ENCODE data around the gene RNASEL.

RNASEL gene

GRCh38 chr1:182569939-182570610 lies 19.0 kb downstream of the RNASEL start:
- Histone ChIP-seq H3K36me3 (ENCODE audit: control insufficient read depth, insufficient read depth, low read length) (no peaks in the 10 kb centered on the region), H3K27me3 (ENCODE audit: control insufficient read depth, insufficient read depth, low read length) (no peaks in the 10 kb centered on the region), H3K9me3 (ENCODE audit: control insufficient read depth, insufficient read depth, low read length) (no peaks in the 10 kb centered on the region), H3K9ac (ENCODE audit: low read depth, low read length) (no peak overlapping the region), H3K4me1 (ENCODE audit: control insufficient read depth, insufficient read depth, low read length) (no peaks in the 10 kb centered on the region), H3K4me3 (ENCODE audit: low read depth, low read length) (no peak overlapping the region)

DNA sequence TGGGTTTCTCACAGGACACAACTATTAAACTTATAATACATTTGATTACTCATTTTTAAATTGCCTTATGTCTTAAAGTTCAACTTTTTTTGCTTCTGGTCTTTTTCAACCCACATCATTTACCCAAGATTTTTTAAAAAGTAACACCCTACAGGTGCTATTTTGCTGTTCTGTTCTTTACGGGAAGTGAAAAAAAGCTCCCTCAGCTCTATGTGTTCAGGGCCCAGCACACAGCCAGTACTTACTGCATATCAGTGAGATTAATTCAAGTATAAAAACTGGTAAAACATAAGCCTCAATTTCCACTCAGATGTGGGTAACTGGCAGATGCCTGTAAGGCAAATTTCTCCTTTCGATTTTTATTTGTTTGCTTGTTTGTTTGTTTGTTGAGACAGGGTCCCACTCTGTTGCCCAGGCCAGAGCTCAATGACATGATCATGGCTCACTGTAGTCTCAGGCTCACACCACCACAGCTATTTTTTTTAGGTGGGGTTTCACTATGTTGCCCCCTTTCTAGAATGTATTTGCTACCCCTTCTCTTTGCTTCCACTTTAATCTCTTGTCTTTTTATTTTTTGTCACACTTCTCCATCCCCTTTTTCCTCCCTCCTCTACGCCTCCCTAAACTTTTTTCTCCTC lies 20.3 kb downstream of the RNASEL start:
- Histone ChIP-seq H3K27me3 (ENCODE audit: control insufficient read depth, insufficient read depth, low read length) (no peaks in the 10 kb centered on the region), H3K4me1 (ENCODE audit: control insufficient read depth, insufficient read depth, low read length) (no peaks in the 10 kb centered on the region), H3K9ac (ENCODE audit: low read depth, low read length) (no peak overlapping the region), H3K9me3 (ENCODE audit: control insufficient read depth, insufficient read depth, low read length) (no peaks in the 10 kb centered on the region), H3K4me3 (ENCODE audit: low read depth, low read length) (no peak overlapping the region), H3K36me3 (ENCODE audit: control insufficient read depth, insufficient read depth, low read length) (no peaks in the 10 kb centered on the region)

- Histone ChIP-seq H3K9ac (ENCODE audit: low read depth, low read length) (no peak overlapping the region), H3K9me3 (ENCODE audit: control insufficient read depth, insufficient read depth, low read length) (no peaks in the 10 kb centered on the region), H3K4me1 (ENCODE audit: control insufficient read depth, insufficient read depth, low read length) (no peaks in the 10 kb centered on the region), H3K27me3 (ENCODE audit: control insufficient read depth, insufficient read depth, low read length) (no peaks in the 10 kb centered on the region), H3K4me3 (ENCODE audit: low read depth, low read length) (no peak overlapping the region), H3K36me3 (ENCODE audit: control insufficient read depth, insufficient read depth, low read length) (no peaks in the 10 kb centered on the region)
Measured at GRCh38 chr1:182567629-182568028, 21.4 kb downstream of the RNASEL start.

DNA sequence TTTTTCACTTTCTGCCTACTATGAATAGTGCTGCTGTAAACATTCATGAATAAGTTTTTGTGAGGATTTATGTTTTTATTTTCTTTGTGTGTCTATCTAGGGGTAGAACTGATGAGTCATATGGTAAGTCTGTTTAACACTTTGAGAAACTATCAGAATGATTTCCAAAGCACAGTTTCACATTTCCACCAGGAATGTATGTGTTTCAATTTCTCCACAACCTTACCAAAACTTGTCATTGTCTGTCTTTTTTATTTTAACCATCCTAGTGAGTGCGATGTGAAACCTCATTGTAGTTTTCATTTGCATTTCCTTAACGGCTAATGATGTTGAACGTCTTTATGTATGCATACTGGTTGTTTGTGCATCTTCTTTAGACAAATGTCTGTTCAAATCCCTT lies 23.5 kb downstream of the RNASEL start:
- Histone ChIP-seq H3K27me3 (ENCODE audit: control insufficient read depth, insufficient read depth, low read length) (no peaks in the 10 kb centered on the region), H3K9ac (ENCODE audit: low read depth, low read length) (no peak overlapping the region), H3K9me3 (ENCODE audit: control insufficient read depth, insufficient read depth, low read length) (no peaks in the 10 kb centered on the region), H3K4me1 (ENCODE audit: control insufficient read depth, insufficient read depth, low read length) (no peaks in the 10 kb centered on the region), H3K36me3 (ENCODE audit: control insufficient read depth, insufficient read depth, low read length) (no peaks in the 10 kb centered on the region), H3K4me3 (ENCODE audit: low read depth, low read length) (no peak overlapping the region)

DNA sequence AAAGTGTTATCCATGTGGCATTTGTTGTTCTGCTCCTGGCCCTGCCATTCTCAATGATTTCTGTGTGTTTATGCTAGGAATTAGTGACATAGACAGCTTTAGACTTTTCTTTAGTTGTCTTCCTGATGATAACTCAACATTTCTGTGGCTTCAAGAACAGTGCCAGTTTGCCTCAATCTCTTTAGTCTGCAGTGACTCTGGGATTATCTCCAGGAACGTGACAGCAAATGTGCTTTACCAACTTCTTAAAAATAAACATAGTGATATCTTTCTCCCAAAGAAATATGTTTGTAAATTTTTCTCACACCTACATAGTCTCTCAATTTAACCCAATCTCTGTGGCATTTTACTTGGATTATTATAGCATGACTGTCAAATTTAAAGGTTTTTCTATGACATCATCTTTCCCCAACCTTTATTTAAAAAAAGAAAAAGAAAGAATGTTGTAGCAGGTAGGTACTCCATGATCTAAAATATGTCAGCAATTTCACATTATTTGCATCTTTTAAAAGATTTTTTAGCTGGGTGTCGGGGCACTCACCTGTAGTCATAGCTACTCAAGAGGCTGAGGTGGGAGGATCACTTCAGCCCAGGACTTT lies 24.6 kb downstream of the RNASEL start:
- Histone ChIP-seq H3K36me3 (ENCODE audit: control insufficient read depth, insufficient read depth, low read length) (no peaks in the 10 kb centered on the region), H3K4me1 (ENCODE audit: control insufficient read depth, insufficient read depth, low read length) (no peaks in the 10 kb centered on the region), H3K9me3 (ENCODE audit: control insufficient read depth, insufficient read depth, low read length) (no peaks in the 10 kb centered on the region), H3K27me3 (ENCODE audit: control insufficient read depth, insufficient read depth, low read length) (no peaks in the 10 kb centered on the region), H3K9ac (ENCODE audit: low read depth, low read length) (no peak overlapping the region), H3K4me3 (ENCODE audit: low read depth, low read length) (no peak overlapping the region)

DNA sequence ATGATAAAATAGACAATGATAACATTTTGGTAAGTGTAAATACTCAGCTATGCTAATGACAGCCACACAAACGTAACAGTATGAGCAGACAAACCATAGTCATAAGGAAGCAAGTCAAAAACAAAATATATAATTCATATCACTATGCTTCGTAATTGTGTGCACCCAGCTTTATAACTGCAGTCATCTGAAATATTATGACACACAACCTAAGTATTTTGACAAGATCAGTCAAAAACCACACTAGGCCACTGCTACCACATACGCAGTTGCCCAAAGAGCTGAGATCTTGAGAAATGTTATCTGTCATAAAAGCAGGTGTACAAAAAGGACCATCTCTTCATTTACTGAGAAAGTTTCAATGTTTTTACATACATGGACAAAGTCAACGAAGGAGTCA lies 26.0 kb downstream of the RNASEL start:
- no peaks in the 10 kb centered on the region for H3K27me3 ChIP-seq (ENCODE audit: control insufficient read depth, insufficient read depth, low read length)
- no peak overlapping the region for H3K9ac ChIP-seq (ENCODE audit: low read depth, low read length)
- no peaks in the 10 kb centered on the region for H3K36me3 ChIP-seq (ENCODE audit: control insufficient read depth, insufficient read depth, low read length)
- H3K9me3 ChIP-seq (ENCODE audit: control insufficient read depth, insufficient read depth, low read length): no peaks in the 10 kb centered on the region
- no peaks in the 10 kb centered on the region for H3K4me1 ChIP-seq (ENCODE audit: control insufficient read depth, insufficient read depth, low read length)
- no peak overlapping the region for H3K4me3 ChIP-seq (ENCODE audit: low read depth, low read length)

DNA sequence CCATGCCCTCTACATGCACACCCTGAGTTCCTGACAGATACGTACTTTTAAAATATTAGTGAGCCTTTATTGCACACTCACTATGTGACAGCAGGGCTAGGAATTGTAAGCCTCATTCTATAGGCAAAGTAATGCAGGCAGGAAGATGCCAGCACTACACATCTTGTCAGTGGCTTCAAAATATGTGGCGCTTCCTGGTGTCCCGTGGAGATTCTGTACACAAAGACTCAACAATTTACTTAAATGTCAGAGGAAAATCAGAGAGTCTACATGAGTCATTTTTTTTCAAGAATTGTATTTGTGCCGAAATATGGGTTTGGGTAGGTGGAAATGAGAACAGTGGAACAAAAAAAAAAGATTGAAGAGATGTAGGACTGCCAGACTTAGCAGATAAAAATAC lies 27.6 kb downstream of the RNASEL start:
- no peak overlapping the region for H3K9ac ChIP-seq (ENCODE audit: low read depth, low read length)
- no peaks in the 10 kb centered on the region for H3K9me3 ChIP-seq (ENCODE audit: control insufficient read depth, insufficient read depth, low read length)
- H3K4me3 ChIP-seq (ENCODE audit: low read depth, low read length): no peak overlapping the region
- no peaks in the 10 kb centered on the region for H3K4me1 ChIP-seq (ENCODE audit: control insufficient read depth, insufficient read depth, low read length)
- no peaks in the 10 kb centered on the region for H3K27me3 ChIP-seq (ENCODE audit: control insufficient read depth, insufficient read depth, low read length)
- H3K36me3 ChIP-seq (ENCODE audit: control insufficient read depth, insufficient read depth, low read length): no peaks in the 10 kb centered on the region

DNA sequence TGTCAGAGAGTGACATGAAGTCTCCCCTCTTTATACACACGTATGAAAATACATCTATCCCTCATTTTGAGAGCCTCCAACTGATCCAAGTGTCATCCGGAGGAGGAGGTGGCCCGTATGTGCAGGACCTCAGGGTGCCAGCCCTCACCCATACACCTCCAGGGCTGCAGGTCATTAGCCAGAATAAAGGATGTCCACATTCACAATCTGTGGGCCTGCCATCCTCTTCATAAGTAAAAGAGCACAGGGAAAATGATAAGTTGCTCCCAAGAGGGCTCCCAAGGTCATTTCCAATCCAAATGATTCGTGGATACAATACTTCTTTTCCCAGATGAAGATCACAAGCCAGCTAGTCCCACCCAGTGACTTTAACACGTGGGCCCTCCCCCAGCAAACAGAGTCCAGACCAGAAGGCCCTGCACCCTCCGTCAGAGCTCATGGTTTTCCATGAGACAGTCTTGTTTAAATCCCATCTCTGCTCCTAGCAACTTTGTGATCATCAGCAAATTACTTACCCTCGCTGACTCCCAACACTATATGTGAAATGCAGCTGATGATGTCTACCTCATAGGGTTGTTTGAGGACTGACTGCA lies 28.6 kb downstream of the RNASEL start:
- Histone ChIP-seq H3K36me3 (ENCODE audit: control insufficient read depth, insufficient read depth, low read length) (no peaks in the 10 kb centered on the region), H3K9me3 (ENCODE audit: control insufficient read depth, insufficient read depth, low read length) (no peaks in the 10 kb centered on the region), H3K27me3 (ENCODE audit: control insufficient read depth, insufficient read depth, low read length) (no peaks in the 10 kb centered on the region), H3K9ac (ENCODE audit: low read depth, low read length) (no peak overlapping the region), H3K4me3 (ENCODE audit: low read depth, low read length) (no peak overlapping the region), H3K4me1 (ENCODE audit: control insufficient read depth, insufficient read depth, low read length) (no peaks in the 10 kb centered on the region)

DNA sequence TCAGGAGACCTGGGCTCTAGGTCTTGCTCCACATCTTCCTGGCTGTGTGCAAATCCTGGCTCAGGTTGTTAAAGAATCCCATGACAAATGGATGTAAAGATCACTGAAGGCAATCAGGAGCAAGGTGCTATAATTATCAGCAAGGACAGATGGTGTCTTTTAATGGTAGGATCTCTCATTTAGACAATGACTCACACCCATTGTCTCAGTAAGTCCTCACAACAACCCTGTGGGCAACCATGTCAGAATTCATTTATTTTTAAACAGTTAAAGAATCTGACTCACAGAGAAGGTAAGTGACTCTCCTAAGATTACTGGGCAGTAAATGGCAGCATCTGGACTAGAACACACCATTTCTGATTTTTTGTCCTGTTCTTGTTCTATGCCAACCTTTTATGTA lies 32.8 kb downstream of the RNASEL start:
- H3K27me3 ChIP-seq (ENCODE audit: control insufficient read depth, insufficient read depth, low read length): no peaks in the 10 kb centered on the region
- no peak overlapping the region for H3K4me3 ChIP-seq (ENCODE audit: low read depth, low read length)
- H3K4me1 ChIP-seq (ENCODE audit: control insufficient read depth, insufficient read depth, low read length): no peaks in the 10 kb centered on the region
- H3K9ac ChIP-seq (ENCODE audit: low read depth, low read length): no peak overlapping the region
- H3K36me3 ChIP-seq (ENCODE audit: control insufficient read depth, insufficient read depth, low read length): no peaks in the 10 kb centered on the region
- no peaks in the 10 kb centered on the region for H3K9me3 ChIP-seq (ENCODE audit: control insufficient read depth, insufficient read depth, low read length)

- Histone ChIP-seq H3K9ac (ENCODE audit: low read depth, low read length) (no peak overlapping the region), H3K9me3 (ENCODE audit: control insufficient read depth, insufficient read depth, low read length) (no peaks in the 10 kb centered on the region), H3K4me3 (ENCODE audit: low read depth, low read length) (no peak overlapping the region)
Measured at GRCh38 chr1:182555493-182555892, 33.6 kb downstream of the RNASEL start.

DNA sequence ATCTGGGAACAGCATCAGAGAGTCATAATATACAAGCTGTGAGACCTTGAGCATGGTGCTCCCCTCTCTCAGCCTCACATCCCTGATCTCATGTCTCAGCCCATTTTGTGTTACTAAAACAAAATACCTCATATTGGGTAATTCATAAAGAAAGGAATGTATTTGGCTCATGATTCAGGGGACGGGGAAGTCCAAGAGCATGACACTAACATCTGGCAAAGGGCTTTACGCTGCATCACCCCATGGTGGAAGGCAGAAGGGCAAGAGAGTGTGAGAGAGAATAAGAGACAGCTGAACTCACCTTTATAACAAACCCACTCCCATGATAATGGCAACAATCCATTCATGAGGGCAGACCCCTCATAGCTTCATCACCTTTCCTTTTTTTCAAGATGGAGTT lies 36.5 kb downstream of the RNASEL start:
- Histone ChIP-seq H3K27me3 (ENCODE audit: control insufficient read depth, insufficient read depth, low read length) (no peaks in the 10 kb centered on the region), H3K36me3 (ENCODE audit: control insufficient read depth, insufficient read depth, low read length) (no peaks in the 10 kb centered on the region), H3K4me1 (ENCODE audit: control insufficient read depth, insufficient read depth, low read length) (no peaks in the 10 kb centered on the region), H3K4me3 (ENCODE audit: low read depth, low read length) (no peak overlapping the region), H3K9ac (ENCODE audit: low read depth, low read length) (no peak overlapping the region), H3K9me3 (ENCODE audit: control insufficient read depth, insufficient read depth, low read length) (no peaks in the 10 kb centered on the region)

More at GRCh38 chr1:182555493-182555892, 33.6 kb downstream of the RNASEL start:
- no peaks in the 10 kb centered on the region for H3K27me3 ChIP-seq (ENCODE audit: control insufficient read depth, insufficient read depth, low read length)
- no peaks in the 10 kb centered on the region for H3K4me1 ChIP-seq (ENCODE audit: control insufficient read depth, insufficient read depth, low read length)
- H3K36me3 ChIP-seq (ENCODE audit: control insufficient read depth, insufficient read depth, low read length): no peaks in the 10 kb centered on the region

DNA sequence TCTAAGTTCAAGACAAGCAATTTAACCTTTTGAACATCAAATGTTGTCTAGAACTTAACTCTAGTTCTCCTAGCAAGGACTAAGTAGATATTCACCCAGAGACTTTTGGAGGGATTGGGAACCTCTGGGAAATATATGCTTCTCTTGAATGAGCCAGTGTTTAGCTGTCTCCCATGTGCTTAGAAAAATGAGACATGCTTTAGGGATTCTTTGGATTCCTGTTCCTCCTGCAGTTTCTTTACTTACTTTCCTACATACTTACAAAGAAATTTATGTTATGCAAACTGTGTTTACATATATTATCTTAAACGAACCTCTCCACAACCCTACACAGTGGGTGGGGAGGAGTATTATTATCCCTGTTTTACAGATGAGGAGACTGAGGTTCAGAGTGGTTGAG lies 39.2 kb downstream of the RNASEL start:
- Histone ChIP-seq H3K9ac (ENCODE audit: low read depth, low read length) (no peak overlapping the region), H3K36me3 (ENCODE audit: control insufficient read depth, insufficient read depth, low read length) (no peaks in the 10 kb centered on the region), H3K27me3 (ENCODE audit: control insufficient read depth, insufficient read depth, low read length) (no peaks in the 10 kb centered on the region), H3K4me3 (ENCODE audit: low read depth, low read length) (no peak overlapping the region), H3K4me1 (ENCODE audit: control insufficient read depth, insufficient read depth, low read length) (no peaks in the 10 kb centered on the region), H3K9me3 (ENCODE audit: control insufficient read depth, insufficient read depth, low read length) (no peaks in the 10 kb centered on the region)
